Activated CD8-positive, alpha-beta memory T cell treated with anti-CD3 and anti-CD28 coated beads, Interleukin-2, amount 50 U/mL, for 24 hours (primary cell): ENCODE data around the gene MFAP5.
A peak's percentile ranks its signal among the peaks of the same experiment; 100 is the strongest.
"Not testable (repeated sequence)": the region's sequence is repeated elsewhere in the genome, so short reads cannot be mapped to it uniquely, and the experiment has no call there.

Experiments
- DNase-seq: peaks from one replicate; pipeline ENCODE4 v3.0.0-alpha.2; 2020; ENCODE audit errors: extremely low read depth

MFAP5 gene

GRCh38 chr12:8675591-8676036 is 13.0 kb upstream of the MFAP5 start:
- DNase-seq = no peak

- DNase-seq = no peak
Measured at GRCh38 chr12:8672381-8672780, 9.8 kb upstream of the MFAP5 start.

- no peak for DNase-seq
Measured at GRCh38 chr12:8668441-8668840, 5.8 kb upstream of the MFAP5 start.

GRCh38 chr12:8667270-8667669 is 4.6 kb upstream of the MFAP5 start:
- no peak for DNase-seq

GRCh38 chr12:8665759-8666158 is 3.1 kb upstream of the MFAP5 start:
- DNase-seq = no peak

GRCh38 chr12:8664228-8664913 is 1.7 kb upstream of the MFAP5 start:
- DNase-seq = no peak

GRCh38 chr12:8661751-8662150 is 875 bp downstream of the MFAP5 start:
- DNase-seq = no peak

GRCh38 chr12:8661016-8661415 is 1.6 kb downstream of the MFAP5 start:
- DNase-seq = no peak

- DNase-seq = no peak
Measured at GRCh38 chr12:8658346-8658745, 4.3 kb downstream of the MFAP5 start.

GRCh38 chr12:8655421-8655820 is 7.2 kb downstream of the MFAP5 start:
- DNase-seq = no peak

GRCh38 chr12:8648576-8649205 is 13.9 kb downstream of the MFAP5 start:
- DNase-seq = peak; percentile 51

- no peak for DNase-seq
Measured at GRCh38 chr12:8647968-8648367, 14.7 kb downstream of the MFAP5 start.

- DNase-seq = peak; percentile 40
Measured at GRCh38 chr12:8644345-8645248, 18.0 kb downstream of the MFAP5 start.

GRCh38 chr12:8642775-8643174 is 19.9 kb downstream of the MFAP5 start:
- DNase-seq = no peak

GRCh38 chr12:8639936-8640335 is 22.7 kb downstream of the MFAP5 start:
- no peak for DNase-seq

GRCh38 chr12:8638951-8639350 is 23.7 kb downstream of the MFAP5 start:
- no peak for DNase-seq

GRCh38 chr12:8637666-8638065 is 25.0 kb downstream of the MFAP5 start:
- DNase-seq = no peak

- DNase-seq = no peak
Measured at GRCh38 chr12:8637244-8637643, 25.4 kb downstream of the MFAP5 start.

GRCh38 chr12:8636581-8636980 is 26.0 kb downstream of the MFAP5 start:
- no peak for DNase-seq

- DNase-seq = not testable (repeated sequence)
Measured at GRCh38 chr12:8636007-8636346, 26.6 kb downstream of the MFAP5 start.

- DNase-seq = not testable (repeated sequence)
Measured at GRCh38 chr12:8635342-8636006, 27.2 kb downstream of the MFAP5 start.

- DNase-seq = no peak
Measured at GRCh38 chr12:8630131-8630530, 32.5 kb downstream of the MFAP5 start.
